ENCODE data around the gene EPG5. TPM values are rescaled to one million over a fixed set of nuclear protein-coding genes. Genes with fewer than 3 reads are reported as not detected.

Gene EPG5
- total and polyA plus RNA-seq, 10 of the 15 experiments (the other 5 are each of a cell fraction or from before 2014, with no cell fraction given): 1.9 to 27.7 (median 9.0) TPM

- no peaks in the 10 kb centered on the region for H3K27me3 ChIP-seq (replicated peaks in 1 of 2; ENCODE audit: control insufficient read depth in 2 of 2, insufficient read depth in 2 of 2, low read length in 1 of 2)
- WGBS (ENCODE audit: insufficient coverage, insufficient replicate concordance, low lambda C conversion rate, missing lambda C conversion rate): 96% methylated on average over 3 of the region's 3 CpGs
- H3K4me3 ChIP-seq: no peak overlapping the region
- no peak for TF ChIP-seq BMI1 (IDR thresholded peaks at IDR 0.05; ENCODE audit: borderline replicate concordance)
- TF ChIP-seq POLR2AphosphoS5 (IDR thresholded peaks at IDR 0.05; ENCODE audit: low read length): no peak
- in situ Hi-C loops (cut with MboI) (no loop called here), intact Hi-C loops (cut with micrococcal nuclease; ENCODE audit: unreplicated experiment) (no loop called here)
- no peak overlapping the region for H3K4me2 ChIP-seq (ENCODE audit: control insufficient read depth, insufficient read depth)
- no peaks in the 10 kb centered on the region; the same call in 1 of the 3 replicates for H3K9me3 ChIP-seq (replicated peaks; ENCODE audit: control insufficient read depth, insufficient read depth, low read length)
- POLR2A ChIA-PET: no interaction called here
- no peaks in the 10 kb centered on the region for H3K4me1 ChIP-seq (ENCODE audit: control insufficient read depth, insufficient read depth, low read length)
- FAIRE-seq (no peak), DNase-seq (ENCODE audit: low read depth, low spot score) (no peak), ATAC-seq (no peak)
- H4K20me1 ChIP-seq (ENCODE audit: control insufficient read depth, insufficient read depth): no peaks in the 10 kb centered on the region
- H3K79me2 ChIP-seq (ENCODE audit: control insufficient read depth, insufficient read depth, low read length): no peaks in the 10 kb centered on the region
- no peak overlapping the region for H2AFZ ChIP-seq (ENCODE audit: control insufficient read depth, low read depth, low read length)
- no peak overlapping the region for H3K27ac ChIP-seq (ENCODE audit: control insufficient read depth, insufficient read depth)
- SMC1A ChIA-PET (ENCODE audit: uncharacterized antibody, unreplicated experiment): interaction anchor here (1.2 to 1.9 kb wide), 2 partner anchors 20 to 41 kb away, joined by 5 read pairs; no protein-coding TSS in a partner anchor
- RAD21 ChIA-PET (ENCODE audit: unreplicated experiment): no interaction called here
- peaks cover 2 to 23% of the 10 kb centered on the region in 2 experiments for H3K36me3 ChIP-seq (ENCODE audit: control insufficient read depth in 2 of 2, insufficient read depth in 2 of 2, low read length in 1 of 2)
- CTCF ChIA-PET: interaction anchor here (0.8 to 10.8 kb wide), 4 partner anchors 11 to 213 kb away, joined by 3 to 81 read pairs (median 3); no protein-coding TSS in a partner anchor
- no peak overlapping the region for H3K9ac ChIP-seq (ENCODE audit: control insufficient read depth, insufficient read depth, low read length)
- no TSS peak for BruUV-seq (replicated peaks)
These were observed 106.2 kb downstream of the EPG5 start for GRCh38 chr18:45860971-45861370.

- RAD21 ChIA-PET (ENCODE audit: unreplicated experiment): no interaction called here
- intact Hi-C loops (cut with micrococcal nuclease; ENCODE audit: unreplicated experiment) (no loop called here), in situ Hi-C loops (cut with MboI) (no loop called here)
- ATAC-seq (no peak), FAIRE-seq (no peak), DNase-seq (ENCODE audit: low read depth, low spot score) (no peak)
- H4K20me1 ChIP-seq (ENCODE audit: control insufficient read depth, insufficient read depth): no peaks in the 10 kb centered on the region
- no TSS peak for BruUV-seq (replicated peaks)
- no peaks in the 10 kb centered on the region; the same call in 1 of the 3 replicates for H3K9me3 ChIP-seq (replicated peaks; ENCODE audit: control insufficient read depth, insufficient read depth, low read length)
- H2AFZ ChIP-seq (ENCODE audit: control insufficient read depth, low read depth, low read length): no peak overlapping the region
- no peaks in the 10 kb centered on the region for H3K27me3 ChIP-seq (replicated peaks in 1 of 2; ENCODE audit: control insufficient read depth in 2 of 2, insufficient read depth in 2 of 2, low read length in 1 of 2)
- no peak for TF ChIP-seq TCF7 (IDR thresholded peaks at IDR 0.05; ENCODE audit: borderline replicate concordance)
- TF ChIP-seq PRDM15 (CRISPR knock-in tag; IDR thresholded peaks at IDR 0.05): no peak
- TF ChIP-seq TBL1XR1 (IDR thresholded peaks at IDR 0.05; ENCODE audit: low read depth, low read length): no peak
- no peak for TF ChIP-seq ASH2L (IDR thresholded peaks at IDR 0.05; ENCODE audit: borderline replicate concordance, low read depth)
- no peak for TF ChIP-seq POLR2A (IDR thresholded peaks at IDR 0.05; ENCODE audit: low read depth, low read length)
- no peak overlapping the region for H3K27ac ChIP-seq (ENCODE audit: control insufficient read depth, insufficient read depth)
- 97% methylated on average over 4 of the region's 4 CpGs for WGBS (ENCODE audit: insufficient coverage, insufficient replicate concordance, low lambda C conversion rate, missing lambda C conversion rate)
- H3K9ac ChIP-seq (ENCODE audit: control insufficient read depth, insufficient read depth, low read length): no peak overlapping the region
- H3K4me2 ChIP-seq (ENCODE audit: control insufficient read depth, insufficient read depth): no peak overlapping the region
- H3K36me3 ChIP-seq (ENCODE audit: control insufficient read depth in 2 of 2, insufficient read depth in 2 of 2, low read length in 1 of 2): peaks cover 2 to 24% of the 10 kb centered on the region in 2 experiments
- no peaks in the 10 kb centered on the region for H3K79me2 ChIP-seq (ENCODE audit: control insufficient read depth, insufficient read depth, low read length)
- SMC1A ChIA-PET (ENCODE audit: uncharacterized antibody, unreplicated experiment): interaction anchor here (0.6 to 1.2 kb wide), 2 partner anchors 9 to 20 kb away, joined by 3 to 5 read pairs; no protein-coding TSS in a partner anchor
- no peaks in the 10 kb centered on the region for H3K4me1 ChIP-seq (ENCODE audit: control insufficient read depth, insufficient read depth, low read length)
- CTCF ChIA-PET: interaction anchor here (0.8 to 10.8 kb wide), 4 partner anchors 10 to 213 kb away, joined by 3 to 81 read pairs (median 3); no protein-coding TSS in a partner anchor
- no peak overlapping the region for H3K4me3 ChIP-seq
- POLR2A ChIA-PET: no interaction called here
These were observed 106.6 kb downstream of the EPG5 start for GRCh38 chr18:45860492-45860891.
